Gastroesophageal sphincter (tissue), 2 donors: Measurements from ENCODE around the gene FBLN1.

Experiments used
- POLR2A ChIP-seq, 2 donors: fragments of 450-650 bp; IDR thresholded peaks; one replicate each; pipeline ENCODE4 v1.6.1; 2017; ENCODE audit warnings: antibody characterized with exemption in 2 of 2, mild to moderate bottlenecking in 2 of 2, moderate library complexity in 1 of 2
- POLR2AphosphoS5 ChIP-seq: sonication (generic); formaldehyde crosslinking; IDR thresholded peaks from one replicate; pipeline ENCODE4 v1.6.1; 2017; ENCODE audit warnings: antibody characterized with exemption

DNA sequence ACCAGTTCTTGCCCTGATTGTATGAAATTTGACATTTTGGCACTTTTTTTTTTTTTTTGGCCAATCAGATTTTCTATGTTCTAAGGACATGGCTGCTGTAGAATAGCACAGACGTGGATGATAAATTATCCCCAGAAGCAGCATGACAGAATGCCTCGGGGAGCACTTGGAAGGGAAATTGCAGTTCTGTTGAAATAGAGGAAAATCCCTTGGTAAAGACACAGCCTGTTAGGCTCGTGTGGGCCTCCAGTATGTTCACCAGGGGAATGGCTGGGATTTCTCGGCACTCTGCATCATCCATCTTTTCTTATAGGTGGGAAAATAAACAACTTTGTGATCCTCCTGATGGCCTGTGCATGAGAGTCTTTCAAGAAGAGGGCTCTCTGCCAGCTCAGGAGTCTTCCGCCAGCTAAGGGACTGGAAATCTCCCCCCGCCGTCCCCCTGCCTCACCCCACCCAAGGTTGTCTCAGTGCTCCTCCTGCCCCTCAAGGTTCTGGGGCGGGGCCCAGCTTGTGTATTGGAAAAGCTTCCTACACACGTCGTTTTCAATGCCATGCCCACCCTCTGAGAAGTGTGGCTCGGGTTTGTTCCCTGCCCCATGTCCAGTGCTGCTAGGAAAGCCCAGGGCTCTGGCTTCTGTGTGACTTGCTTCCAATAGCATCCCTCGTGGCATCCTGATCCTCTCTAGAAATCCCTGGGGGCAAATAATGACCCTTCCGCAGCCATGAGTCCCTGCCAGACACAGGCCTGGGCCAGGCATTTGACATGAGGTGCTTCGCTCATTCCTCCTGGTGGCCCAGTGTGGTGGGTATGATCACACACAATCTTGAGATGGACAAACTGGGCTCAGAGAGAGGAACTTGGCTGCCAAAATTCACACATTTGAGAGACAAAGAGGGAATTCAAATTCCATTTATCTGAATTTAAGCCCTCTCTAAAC lies 98.4 kb downstream of the FBLN1 start:
- TF ChIP-seq POLR2A (IDR thresholded peaks at IDR 0.05) (no peak), POLR2AphosphoS5 (no peak)
